OCI-LY7 (cell line): ENCODE data around the gene PLCB1.

Experiments used
- EZH2phosphoT487 ChIP-seq: fragments of 200-600 bp; sonication (generic); IDR thresholded peaks from 2 replicates; pipeline ENCODE4 v1.6.1; 2018; ENCODE audit warnings: low read depth, borderline replicate concordance, mild to moderate bottlenecking, mixed run types, antibody characterized with exemption, low read length, moderate library complexity, mixed read lengths
- TF ChIP-seq, protein P1 (sequence below): fragments of 200-600 bp; sonication (generic); conservative IDR thresholded peaks from 2 replicates; pipeline ENCODE4 v1.5.1; 2014; ENCODE audit warnings: mild to moderate bottlenecking, antibody characterized with exemption, low read length, moderate library complexity, mixed read lengths

DNA sequence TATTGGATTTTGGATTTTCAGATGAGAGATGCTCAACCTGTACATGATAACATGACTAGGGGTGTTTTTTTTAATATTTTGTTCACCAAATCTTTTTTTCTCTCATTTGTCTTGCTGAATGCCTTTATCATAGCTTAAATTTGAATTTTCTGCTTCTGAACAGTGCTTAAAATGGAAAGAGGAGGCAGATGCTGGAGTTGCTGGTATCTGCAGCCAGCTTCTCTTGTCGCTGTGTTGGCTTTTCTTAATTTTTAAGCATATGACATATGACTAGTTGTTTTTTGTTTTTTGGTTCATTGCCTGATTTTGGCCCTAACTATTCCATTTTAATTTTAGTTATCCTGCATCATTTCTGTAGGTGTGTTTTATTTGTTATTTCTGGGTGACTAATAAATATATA is 196.1 kb downstream of the PLCB1 start:
- TF ChIP-seq EZH2phosphoT487, result no peak
- TF ChIP-seq, protein P1, sequence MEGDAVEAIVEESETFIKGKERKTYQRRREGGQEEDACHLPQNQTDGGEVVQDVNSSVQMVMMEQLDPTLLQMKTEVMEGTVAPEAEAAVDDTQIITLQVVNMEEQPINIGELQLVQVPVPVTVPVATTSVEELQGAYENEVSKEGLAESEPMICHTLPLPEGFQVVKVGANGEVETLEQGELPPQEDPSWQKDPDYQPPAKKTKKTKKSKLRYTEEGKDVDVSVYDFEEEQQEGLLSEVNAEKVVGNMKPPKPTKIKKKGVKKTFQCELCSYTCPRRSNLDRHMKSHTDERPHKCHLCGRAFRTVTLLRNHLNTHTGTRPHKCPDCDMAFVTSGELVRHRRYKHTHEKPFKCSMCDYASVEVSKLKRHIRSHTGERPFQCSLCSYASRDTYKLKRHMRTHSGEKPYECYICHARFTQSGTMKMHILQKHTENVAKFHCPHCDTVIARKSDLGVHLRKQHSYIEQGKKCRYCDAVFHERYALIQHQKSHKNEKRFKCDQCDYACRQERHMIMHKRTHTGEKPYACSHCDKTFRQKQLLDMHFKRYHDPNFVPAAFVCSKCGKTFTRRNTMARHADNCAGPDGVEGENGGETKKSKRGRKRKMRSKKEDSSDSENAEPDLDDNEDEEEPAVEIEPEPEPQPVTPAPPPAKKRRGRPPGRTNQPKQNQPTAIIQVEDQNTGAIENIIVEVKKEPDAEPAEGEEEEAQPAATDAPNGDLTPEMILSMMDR, result no peak
